Dermis blood vessel endothelial cell (primary cell): ENCODE measurements around the gene RNU2-1. TPM values are rescaled to one million over a fixed set of nuclear protein-coding genes. Genes with fewer than 3 reads are reported as not detected.
"Not testable (repeated sequence)": the region's sequence is repeated elsewhere in the genome, so short reads cannot be mapped to it uniquely, and the experiment has no call there.

ENCODE experiments used
- DNase-seq: peaks from one replicate; pipeline ENCODE4 v3.0.0; 2010
- total RNA-seq: library from RNA; depleted of rRNA; stranded (reverse); fragments of >200 nt; gene quantifications from 2 replicates; pipeline ENCODE4 v1.2.3, GENCODE V29; 2014

RNU2-1 gene
- not detected in 2 replicates for total RNA-seq

- DNase-seq = not testable (repeated sequence)
Observed at GRCh38 chr17:43233877-43234276, at the start of gene RNU2-1. TSS of gene RNU2-1 (minus strand) at chr17:43233977.

GRCh38 chr17:43272914-43273313, 39.1 kb upstream of the RNU2-1 start:
- DNase-seq = not testable (repeated sequence)

GRCh38 chr17:43272483-43272882, 38.7 kb upstream of the RNU2-1 start:
- not testable (repeated sequence) for DNase-seq

GRCh38 chr17:43270552-43271504, 37.1 kb upstream of the RNU2-1 start:
- DNase-seq = not testable (repeated sequence)

GRCh38 chr17:43246456-43246855, 12.7 kb upstream of the RNU2-1 start:
- not testable (repeated sequence) for DNase-seq

GRCh38 chr17:43240596-43241352, 7.0 kb upstream of the RNU2-1 start:
- not testable (repeated sequence) for DNase-seq

GRCh38 chr17:43239597-43239996, 5.8 kb upstream of the RNU2-1 start:
- DNase-seq = not testable (repeated sequence)

GRCh38 chr17:43233263-43233662, 514 bp downstream of the RNU2-1 start:
- DNase-seq = not testable (repeated sequence)

GRCh38 chr17:43232021-43232699, 1.6 kb downstream of the RNU2-1 start:
- not testable (repeated sequence) for DNase-seq

- DNase-seq = not testable (repeated sequence)
Observed at GRCh38 chr17:43231205-43232020, 2.4 kb downstream of the RNU2-1 start.

GRCh38 chr17:43228020-43228782, 5.6 kb downstream of the RNU2-1 start, which contains the start of gene CCDC200:
TSS of gene CCDC200 (minus strand) at chr17:43228623. CDS start at chr17:43228554, 69 bp downstream.
- DNase-seq = not testable (repeated sequence)

- DNase-seq = no peak
Observed at GRCh38 chr17:43226393-43226792, 7.4 kb downstream of the RNU2-1 start.

GRCh38 chr17:43224146-43224705, 9.6 kb downstream of the RNU2-1 start:
- DNase-seq = no peak

GRCh38 chr17:43220511-43221125, 13.2 kb downstream of the RNU2-1 start:
- no peak for DNase-seq

GRCh38 chr17:43219746-43220380, 13.9 kb downstream of the RNU2-1 start:
- no peak for DNase-seq

GRCh38 chr17:43219001-43219400, 14.8 kb downstream of the RNU2-1 start:
- no peak for DNase-seq

GRCh38 chr17:43217614-43218087, 16.1 kb downstream of the RNU2-1 start:
- no peak for DNase-seq

- DNase-seq = no peak
Observed at GRCh38 chr17:43216762-43217613, 16.8 kb downstream of the RNU2-1 start.
